Testis (tissue), 3 donors: ENCODE data around the gene REXO2. TPM values are rescaled to one million over a fixed set of nuclear protein-coding genes. Genes with fewer than 3 reads are reported as not detected.

Experiments used
- DNase-seq: peaks from one replicate; pipeline ENCODE4 v3.0.0-alpha.2; 2019
- H3K27ac ChIP-seq, 2 donors: fragments of 200-600 bp; sonication (generic); one replicate each; pipeline ENCODE4 v1.5.1; 2019
- H3K27me3 ChIP-seq: fragments of 200-600 bp; sonication (generic); one replicate; pipeline ENCODE4 v1.5.1; 2019
- H3K36me3 ChIP-seq: fragments of 200-600 bp; sonication (generic); one replicate; pipeline ENCODE4 v1.5.1; 2017; ENCODE audit warnings: low read depth; ENCODE audit errors: missing control alignments
- H3K4me1 ChIP-seq: fragments of 200-600 bp; sonication (generic); one replicate; pipeline ENCODE4 v1.5.1; 2019
- H3K4me3 ChIP-seq, 2 donors: fragments of 200-600 bp; sonication (generic); one replicate each; pipeline ENCODE4 v1.5.1; 2017 to 2019
- H3K9me3 ChIP-seq: fragments of 200-600 bp; sonication (generic); one replicate; pipeline ENCODE4 v1.5.1; 2017
- CTCF ChIP-seq, 3 experiments: fragments of 450-650 bp in 2 of 3; fragments of 200-600 bp in 1 of 3; sonication (generic) in 1 of 3; IDR thresholded peaks; one replicate each; pipeline ENCODE4 v1.5.1; 2016 to 2019; ENCODE audit warnings: antibody characterized with exemption in 3 of 3, mild to moderate bottlenecking in 2 of 3, moderate library complexity in 1 of 3
- POLR2A ChIP-seq: fragments of 450-650 bp; IDR thresholded peaks from one replicate; pipeline ENCODE4 v1.6.1; 2017; ENCODE audit warnings: antibody characterized with exemption, mild to moderate bottlenecking, moderate library complexity
- WGBS, 2 donors: methylation state at CpG; one replicate each; pipeline ENCODE4 v1.1.5; 2018; 5-methylcytosine and 5-hydroxymethylcytosine counted together
- intact Hi-C: fragments of 100-400 bp; cut with DNase I; formaldehyde crosslinking; loops from one replicate; pipeline ENCODE4 v1.15.1; 2023; ENCODE audit warnings: low total_unique reads
- polyA plus RNA-seq: library from polyadenylated mRNA; stranded (reverse); fragments of 350-450 nt; fragmentation: Illumina TruSeq; extraction: RNeasy Lipid Tissue Mini Kit (QIAGEN cat#74804); gene quantifications from one replicate; pipeline ENCODE4 v1.2.3, GENCODE V29; 2014; ENCODE audit warnings: low read depth, low replicate concordance; ENCODE audit not compliant: insufficient read depth
- total RNA-seq, 2 donors: library from RNA; depleted of rRNA; stranded (reverse); fragments of >200 nt; gene quantifications; one replicate each; pipeline ENCODE4 v1.2.3, GENCODE V29; 2016

REXO2 gene
- total and polyA plus RNA-seq, 3 donors from 2014 or later = 87.1 to 141 (median 92.7) TPM

GRCh38 chr11:114440121-114440860 lies 1.0 kb downstream of the REXO2 start:
- H3K36me3 ChIP-seq = no peaks in the 10 kb centered on the region
- WGBS, 2 donors = 3 to 7% methylated on average over 10 of the region's 10 CpGs
- DNase-seq = no peak
- intact Hi-C loops = no loop called here
- H3K9me3 ChIP-seq = no peaks in the 10 kb centered on the region
- H3K27me3 ChIP-seq = no peaks in the 10 kb centered on the region
- peaks cover 14% of the 10 kb centered on the region for H3K4me1 ChIP-seq
- H3K27ac ChIP-seq = peak overlapping the region; percentile 90 to 91
- peak overlapping the region; percentile 87 to 98 for H3K4me3 ChIP-seq
- TF ChIP-seq CTCF (IDR thresholded peaks at IDR 0.05) = no peak
- TF ChIP-seq POLR2A = no peak

- 38 to 43% methylated on average over 7 of the region's 7 CpGs for WGBS, 2 donors
- H3K36me3 ChIP-seq = no peaks in the 10 kb centered on the region
- no peak for TF ChIP-seq CTCF (IDR thresholded peaks at IDR 0.05)
- no peak for TF ChIP-seq POLR2A
- intact Hi-C loops = no loop called here
- no peaks in the 10 kb centered on the region for H3K9me3 ChIP-seq
- H3K4me3 ChIP-seq = no peak overlapping the region
- H3K27me3 ChIP-seq = no peaks in the 10 kb centered on the region
- peaks cover 14% of the 10 kb centered on the region for H3K4me1 ChIP-seq
- H3K27ac ChIP-seq = peak overlapping the region; percentile 22 to 28
- DNase-seq = no peak
Measured at GRCh38 chr11:114440971-114441763, 1.9 kb downstream of the REXO2 start.

GRCh38 chr11:114441921-114442320 lies 2.7 kb downstream of the REXO2 start:
- Histone ChIP-seq H3K27ac (peak overlapping the region in 1 of 2 donors; percentile 28), H3K27me3 (no peaks in the 10 kb centered on the region), H3K9me3 (no peaks in the 10 kb centered on the region), H3K4me3 (no peak overlapping the region), H3K4me1 (peaks cover 14% of the 10 kb centered on the region), H3K36me3 (no peaks in the 10 kb centered on the region)
- DNase-seq = no peak
- intact Hi-C loops = no loop called here
- WGBS, 2 donors = 75 to 77% methylated on average over 2 of the region's 2 CpGs
- TF ChIP-seq POLR2A = no peak
- TF ChIP-seq CTCF (IDR thresholded peaks at IDR 0.05) = no peak

GRCh38 chr11:114442536-114442935 lies 3.3 kb downstream of the REXO2 start:
- no peak for TF ChIP-seq CTCF (IDR thresholded peaks at IDR 0.05)
- no peak for TF ChIP-seq POLR2A
- Histone ChIP-seq H3K27ac (no peak overlapping the region), H3K4me1 (peaks cover 14% of the 10 kb centered on the region), H3K27me3 (no peaks in the 10 kb centered on the region), H3K9me3 (no peaks in the 10 kb centered on the region), H3K4me3 (no peak overlapping the region), H3K36me3 (no peaks in the 10 kb centered on the region)
- WGBS, 2 donors = 63 to 74% methylated on average over 1 of the region's 1 CpG
- no peak for DNase-seq
- intact Hi-C loops = no loop called here
